ENCODE results near the gene EPN2.

DNA sequence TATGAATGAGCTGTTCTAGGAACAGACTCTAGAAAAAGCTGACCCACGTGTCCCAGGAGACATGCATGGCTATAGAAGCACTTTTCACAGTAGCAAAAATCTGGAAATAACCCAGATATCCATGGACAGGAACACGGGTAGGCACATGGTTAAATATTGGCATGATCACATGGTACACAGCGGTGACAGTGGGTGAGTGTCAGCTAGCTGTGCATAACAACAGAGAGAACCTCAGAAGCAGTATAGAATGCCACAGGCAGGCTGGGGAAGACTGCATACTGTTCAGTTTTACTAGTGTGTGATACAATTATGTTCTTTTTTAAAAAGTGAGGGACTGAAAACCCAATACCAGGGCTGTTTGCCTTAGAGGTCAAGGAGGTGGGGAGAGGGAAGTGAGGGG, 31.4 kb downstream of the EPN2 start:
- TF ChIP-seq POLR2AphosphoS5 (IDR thresholded peaks at IDR 0.05; ENCODE audit: low read depth), result no peak
- TF ChIP-seq EZH2 (IDR thresholded peaks at IDR 0.05; ENCODE audit: low read depth, unreplicated experiment), result no peak
- TF ChIP-seq, protein P1, sequence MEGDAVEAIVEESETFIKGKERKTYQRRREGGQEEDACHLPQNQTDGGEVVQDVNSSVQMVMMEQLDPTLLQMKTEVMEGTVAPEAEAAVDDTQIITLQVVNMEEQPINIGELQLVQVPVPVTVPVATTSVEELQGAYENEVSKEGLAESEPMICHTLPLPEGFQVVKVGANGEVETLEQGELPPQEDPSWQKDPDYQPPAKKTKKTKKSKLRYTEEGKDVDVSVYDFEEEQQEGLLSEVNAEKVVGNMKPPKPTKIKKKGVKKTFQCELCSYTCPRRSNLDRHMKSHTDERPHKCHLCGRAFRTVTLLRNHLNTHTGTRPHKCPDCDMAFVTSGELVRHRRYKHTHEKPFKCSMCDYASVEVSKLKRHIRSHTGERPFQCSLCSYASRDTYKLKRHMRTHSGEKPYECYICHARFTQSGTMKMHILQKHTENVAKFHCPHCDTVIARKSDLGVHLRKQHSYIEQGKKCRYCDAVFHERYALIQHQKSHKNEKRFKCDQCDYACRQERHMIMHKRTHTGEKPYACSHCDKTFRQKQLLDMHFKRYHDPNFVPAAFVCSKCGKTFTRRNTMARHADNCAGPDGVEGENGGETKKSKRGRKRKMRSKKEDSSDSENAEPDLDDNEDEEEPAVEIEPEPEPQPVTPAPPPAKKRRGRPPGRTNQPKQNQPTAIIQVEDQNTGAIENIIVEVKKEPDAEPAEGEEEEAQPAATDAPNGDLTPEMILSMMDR (conservative IDR thresholded peaks at IDR 0.05; ENCODE audit: low read depth in 2 of 2), result no peak
- TF ChIP-seq, protein P2, sequence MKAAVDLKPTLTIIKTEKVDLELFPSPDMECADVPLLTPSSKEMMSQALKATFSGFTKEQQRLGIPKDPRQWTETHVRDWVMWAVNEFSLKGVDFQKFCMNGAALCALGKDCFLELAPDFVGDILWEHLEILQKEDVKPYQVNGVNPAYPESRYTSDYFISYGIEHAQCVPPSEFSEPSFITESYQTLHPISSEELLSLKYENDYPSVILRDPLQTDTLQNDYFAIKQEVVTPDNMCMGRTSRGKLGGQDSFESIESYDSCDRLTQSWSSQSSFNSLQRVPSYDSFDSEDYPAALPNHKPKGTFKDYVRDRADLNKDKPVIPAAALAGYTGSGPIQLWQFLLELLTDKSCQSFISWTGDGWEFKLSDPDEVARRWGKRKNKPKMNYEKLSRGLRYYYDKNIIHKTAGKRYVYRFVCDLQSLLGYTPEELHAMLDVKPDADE (IDR thresholded peaks at IDR 0.05), result no peak
- no peak for TF ChIP-seq EZH2phosphoT487 (IDR thresholded peaks at IDR 0.05; ENCODE audit: unreplicated experiment)
